GM12878 (cell line): ENCODE measurements around the gene SIX5.

Source experiments
- JUND ChIP-seq: IDR thresholded peaks from 2 replicates; pipeline ENCODE4 v1.6.1; 2012; ENCODE audit warnings: low read depth, mild to moderate bottlenecking, low read length, improper control_type of control experiment, moderate library complexity
- MYC ChIP-seq: IDR thresholded peaks from 2 replicates; pipeline ENCODE4 v1.6.1; 2011; ENCODE audit warnings: mild to moderate bottlenecking, low read length, moderate library complexity, inconsistent platforms; ENCODE audit not compliant: insufficient read depth, insufficient replicate concordance, insufficient read length, severe bottlenecking
- TF ChIP-seq, protein P1 (sequence below): IDR thresholded peaks from 2 replicates; pipeline ENCODE4 v1.6.1; 2011; ENCODE audit warnings: low read depth, low read length, improper control_type of control experiment, borderline replicate concordance

DNA sequence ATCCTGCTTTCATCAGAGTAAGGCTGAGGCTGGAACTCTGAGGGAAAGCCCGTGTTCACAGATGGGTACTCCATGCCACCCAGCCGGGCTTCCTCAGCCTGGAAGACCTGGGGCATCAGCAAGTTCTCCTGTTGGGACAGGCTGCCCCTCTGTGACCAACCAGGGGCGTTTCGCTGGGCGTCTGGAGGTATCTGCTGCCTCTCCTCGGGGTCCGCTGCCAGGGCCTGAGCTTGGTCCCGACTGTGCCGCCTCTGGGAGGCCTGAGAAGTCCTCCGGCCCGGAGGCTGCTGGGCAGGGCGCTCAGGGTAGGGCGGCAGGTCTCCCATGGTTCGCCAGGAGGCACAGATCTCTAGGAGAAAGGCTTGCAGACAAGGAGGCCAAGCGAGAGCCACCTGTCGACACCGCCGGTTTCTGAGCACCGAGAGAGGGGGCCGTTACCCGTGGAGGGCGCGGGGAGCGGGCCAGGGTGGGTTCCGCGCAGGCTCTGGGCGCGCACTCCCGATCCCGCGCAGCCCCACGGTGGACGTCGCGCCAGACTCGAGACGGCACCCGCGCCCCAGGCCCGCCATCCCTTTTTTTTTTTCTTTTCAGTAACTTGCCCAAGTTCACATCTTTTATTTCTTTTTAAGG is 45.9 kb upstream of the SIX5 start, which contains the start of gene RSPH6A:
- no peak for TF ChIP-seq JUND
- TF ChIP-seq, protein P1, sequence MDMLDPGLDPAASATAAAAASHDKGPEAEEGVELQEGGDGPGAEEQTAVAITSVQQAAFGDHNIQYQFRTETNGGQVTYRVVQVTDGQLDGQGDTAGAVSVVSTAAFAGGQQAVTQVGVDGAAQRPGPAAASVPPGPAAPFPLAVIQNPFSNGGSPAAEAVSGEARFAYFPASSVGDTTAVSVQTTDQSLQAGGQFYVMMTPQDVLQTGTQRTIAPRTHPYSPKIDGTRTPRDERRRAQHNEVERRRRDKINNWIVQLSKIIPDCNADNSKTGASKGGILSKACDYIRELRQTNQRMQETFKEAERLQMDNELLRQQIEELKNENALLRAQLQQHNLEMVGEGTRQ: no peak
- no peak for TF ChIP-seq MYC
